Neural cell (in vitro differentiated cells): ENCODE data around the gene SGSM1. TPM values are rescaled to one million over a fixed set of nuclear protein-coding genes. Genes with fewer than 3 reads are reported as not detected.

ENCODE experiments used
- H2AFZ ChIP-seq: fragments of 200-600, 300-800 bp; sonication (generic), shearing (Covaris generic); 2 replicates; pipeline ENCODE4 v1.6.0; 2014; ENCODE audit warnings: low read depth, mild to moderate bottlenecking, antibody characterized with exemption, low read length, moderate library complexity
- H3F3A ChIP-seq: fragments of 200-600 bp; shearing (Covaris generic); 2 replicates; pipeline ENCODE4 v1.6.1; 2016; ENCODE audit warnings: mild to moderate bottlenecking, moderate library complexity, mixed read lengths, antibody characterized with exemption, low read length; ENCODE audit not compliant: insufficient read depth, poor library complexity, severe bottlenecking
- H3K27ac ChIP-seq: fragments of 200-600, 300-800 bp; sonication (generic), shearing (Covaris generic); 2 replicates; pipeline ENCODE4 v1.5.1; 2014; ENCODE audit warnings: mild to moderate bottlenecking, low read length, moderate library complexity
- H3K27me3 ChIP-seq: fragments of 300-800, 200-600 bp; sonication (generic), shearing (Covaris generic); 2 replicates; pipeline ENCODE4 v1.6.0; 2014; ENCODE audit warnings: mild to moderate bottlenecking, low read depth, low read length, moderate library complexity; ENCODE audit not compliant: insufficient read depth
- H3K36me3 ChIP-seq: fragments of 300-800, 200-600 bp; sonication (generic), shearing (Covaris generic); 2 replicates; pipeline ENCODE4 v1.5.1; 2014; ENCODE audit warnings: mild to moderate bottlenecking, antibody characterized with exemption, low read length, moderate library complexity; ENCODE audit not compliant: insufficient read depth
- H3K4me2 ChIP-seq: fragments of 300-800, 200-600 bp; sonication (generic), shearing (Covaris generic); 2 replicates; pipeline ENCODE4 v1.6.0; 2014; ENCODE audit warnings: mild to moderate bottlenecking, low read length
- H3K4me3 ChIP-seq: fragments of 300-800, 200-600 bp; sonication (generic), shearing (Covaris generic); 2 replicates; pipeline ENCODE4 v1.5.1; 2014; ENCODE audit warnings: mild to moderate bottlenecking, low read length, moderate library complexity
- H3K79me2 ChIP-seq: fragments of 200-600 bp; shearing (Covaris generic); replicated peaks from 2 replicates; pipeline ENCODE4 v1.6.0; 2014; ENCODE audit warnings: mild to moderate bottlenecking, low read length, moderate library complexity; ENCODE audit not compliant: insufficient read depth
- H3K9ac ChIP-seq: fragments of 300-800, 200-600 bp; sonication (generic), shearing (Covaris generic); 2 replicates; pipeline ENCODE4 v1.6.1; 2016; ENCODE audit warnings: mild to moderate bottlenecking, low read length, mixed read lengths
- H3K9me2 ChIP-seq: fragments of 200-600 bp; shearing (Covaris generic); 2 replicates; pipeline ENCODE4 v1.6.1; 2016; ENCODE audit warnings: mild to moderate bottlenecking, low read length, mixed read lengths; ENCODE audit not compliant: insufficient read depth
- H3K9me3 ChIP-seq: fragments of 200-600, 300-800 bp; sonication (generic), shearing (Covaris generic); 2 replicates; pipeline ENCODE4 v1.6.1; 2016; ENCODE audit warnings: mild to moderate bottlenecking, mixed run types, low read length, moderate library complexity, mixed read lengths
- H4K20me1 ChIP-seq: fragments of 200-600 bp; shearing (Covaris generic); 2 replicates; pipeline ENCODE4 v1.6.1; 2016; ENCODE audit warnings: mild to moderate bottlenecking, mixed run types; ENCODE audit not compliant: insufficient read depth
- EP300 ChIP-seq: fragments of 450-650 bp; conservative IDR thresholded peaks from 2 replicates; pipeline ENCODE4 v1.6.1; 2014; ENCODE audit warnings: antibody characterized with exemption, mild to moderate bottlenecking, moderate library complexity; ENCODE audit not compliant: poor library complexity, severe bottlenecking
- EZH2 ChIP-seq: fragments of 200-600, 300-800 bp; shearing (Covaris generic), sonication (generic); IDR thresholded peaks from 2 replicates; pipeline ENCODE4 v1.6.1; 2014; ENCODE audit warnings: antibody characterized with exemption, low read length, borderline replicate concordance, mild to moderate bottlenecking; ENCODE audit not compliant: insufficient read depth, poor library complexity, severe bottlenecking
- MXI1 ChIP-seq: fragments of 450-650 bp; conservative IDR thresholded peaks from 2 replicates; pipeline ENCODE4 v1.6.1; 2014; ENCODE audit warnings: antibody characterized with exemption, mild to moderate bottlenecking; ENCODE audit not compliant: poor library complexity, severe bottlenecking
- POLR2AphosphoS5 ChIP-seq: IDR thresholded peaks from 2 replicates; pipeline ENCODE4 v1.6.1; 2012
- RAD21 ChIP-seq: fragments of 450-650 bp; conservative IDR thresholded peaks from 2 replicates; pipeline ENCODE4 v1.6.1; 2014; ENCODE audit warnings: antibody characterized with exemption, mild to moderate bottlenecking, moderate library complexity
- SMC3 ChIP-seq: fragments of 450-650 bp; conservative IDR thresholded peaks from 2 replicates; pipeline ENCODE4 v1.6.1; 2014; ENCODE audit warnings: antibody characterized with exemption, mild to moderate bottlenecking, moderate library complexity; ENCODE audit not compliant: poor library complexity
- TAF1 ChIP-seq: IDR thresholded peaks from 2 replicates; pipeline ENCODE4 v1.6.1; 2012; ENCODE audit warnings: low read depth
- polyA plus RNA-seq: library from polyadenylated mRNA; depleted of rRNA; stranded (reverse); fragments of >200 nt; gene quantifications from 2 replicates; pipeline ENCODE4 v1.2.3, GENCODE V29; 2014
- TF ChIP-seq, protein P1 (sequence below): IDR thresholded peaks from 2 replicates; pipeline ENCODE4 v1.6.1; 2012; ENCODE audit warnings: borderline replicate concordance
- TF ChIP-seq, protein P2 (sequence below): fragments of 450-650 bp; IDR thresholded peaks from 2 replicates; pipeline ENCODE4 v1.5.1; 2014; ENCODE audit warnings: antibody characterized with exemption, mild to moderate bottlenecking, moderate library complexity; ENCODE audit not compliant: poor library complexity, severe bottlenecking

Gene SGSM1
- polyA plus RNA-seq, 1 donor from 2014 or later: 7.5 TPM

DNA sequence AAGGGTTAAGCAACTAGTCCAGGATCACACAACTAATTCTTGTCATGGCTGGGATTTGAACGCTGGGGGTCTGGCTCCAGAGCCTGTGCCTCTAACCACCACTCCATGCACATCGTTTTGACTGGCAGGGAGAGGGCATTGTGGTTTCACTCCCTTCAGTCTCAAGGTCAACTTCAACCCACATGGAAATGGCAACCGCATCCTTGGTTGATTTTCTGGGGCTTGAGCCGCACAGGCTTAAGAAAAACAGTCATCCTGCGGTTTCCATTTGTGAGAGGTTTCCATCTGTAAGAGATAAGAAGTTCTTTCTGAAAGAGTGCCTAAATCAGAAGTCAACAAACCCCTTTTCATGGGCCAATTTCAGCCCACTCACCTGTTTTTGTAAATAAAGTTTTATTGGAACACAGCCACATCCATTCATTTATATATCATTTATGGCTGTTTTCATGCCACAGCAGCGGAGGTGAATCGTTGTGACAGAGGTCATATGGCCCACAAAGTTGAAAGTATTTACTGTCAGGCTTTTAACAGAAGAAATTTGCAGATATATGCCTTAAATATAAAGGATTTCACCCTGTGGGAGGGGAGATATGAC lies 65.7 kb downstream of the SGSM1 start:
- no peak for TF ChIP-seq POLR2AphosphoS5
- TF ChIP-seq EZH2: no peak
- TF ChIP-seq, protein P1, sequence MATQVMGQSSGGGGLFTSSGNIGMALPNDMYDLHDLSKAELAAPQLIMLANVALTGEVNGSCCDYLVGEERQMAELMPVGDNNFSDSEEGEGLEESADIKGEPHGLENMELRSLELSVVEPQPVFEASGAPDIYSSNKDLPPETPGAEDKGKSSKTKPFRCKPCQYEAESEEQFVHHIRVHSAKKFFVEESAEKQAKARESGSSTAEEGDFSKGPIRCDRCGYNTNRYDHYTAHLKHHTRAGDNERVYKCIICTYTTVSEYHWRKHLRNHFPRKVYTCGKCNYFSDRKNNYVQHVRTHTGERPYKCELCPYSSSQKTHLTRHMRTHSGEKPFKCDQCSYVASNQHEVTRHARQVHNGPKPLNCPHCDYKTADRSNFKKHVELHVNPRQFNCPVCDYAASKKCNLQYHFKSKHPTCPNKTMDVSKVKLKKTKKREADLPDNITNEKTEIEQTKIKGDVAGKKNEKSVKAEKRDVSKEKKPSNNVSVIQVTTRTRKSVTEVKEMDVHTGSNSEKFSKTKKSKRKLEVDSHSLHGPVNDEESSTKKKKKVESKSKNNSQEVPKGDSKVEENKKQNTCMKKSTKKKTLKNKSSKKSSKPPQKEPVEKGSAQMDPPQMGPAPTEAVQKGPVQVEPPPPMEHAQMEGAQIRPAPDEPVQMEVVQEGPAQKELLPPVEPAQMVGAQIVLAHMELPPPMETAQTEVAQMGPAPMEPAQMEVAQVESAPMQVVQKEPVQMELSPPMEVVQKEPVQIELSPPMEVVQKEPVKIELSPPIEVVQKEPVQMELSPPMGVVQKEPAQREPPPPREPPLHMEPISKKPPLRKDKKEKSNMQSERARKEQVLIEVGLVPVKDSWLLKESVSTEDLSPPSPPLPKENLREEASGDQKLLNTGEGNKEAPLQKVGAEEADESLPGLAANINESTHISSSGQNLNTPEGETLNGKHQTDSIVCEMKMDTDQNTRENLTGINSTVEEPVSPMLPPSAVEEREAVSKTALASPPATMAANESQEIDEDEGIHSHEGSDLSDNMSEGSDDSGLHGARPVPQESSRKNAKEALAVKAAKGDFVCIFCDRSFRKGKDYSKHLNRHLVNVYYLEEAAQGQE: no peak
- TF ChIP-seq, protein P2, sequence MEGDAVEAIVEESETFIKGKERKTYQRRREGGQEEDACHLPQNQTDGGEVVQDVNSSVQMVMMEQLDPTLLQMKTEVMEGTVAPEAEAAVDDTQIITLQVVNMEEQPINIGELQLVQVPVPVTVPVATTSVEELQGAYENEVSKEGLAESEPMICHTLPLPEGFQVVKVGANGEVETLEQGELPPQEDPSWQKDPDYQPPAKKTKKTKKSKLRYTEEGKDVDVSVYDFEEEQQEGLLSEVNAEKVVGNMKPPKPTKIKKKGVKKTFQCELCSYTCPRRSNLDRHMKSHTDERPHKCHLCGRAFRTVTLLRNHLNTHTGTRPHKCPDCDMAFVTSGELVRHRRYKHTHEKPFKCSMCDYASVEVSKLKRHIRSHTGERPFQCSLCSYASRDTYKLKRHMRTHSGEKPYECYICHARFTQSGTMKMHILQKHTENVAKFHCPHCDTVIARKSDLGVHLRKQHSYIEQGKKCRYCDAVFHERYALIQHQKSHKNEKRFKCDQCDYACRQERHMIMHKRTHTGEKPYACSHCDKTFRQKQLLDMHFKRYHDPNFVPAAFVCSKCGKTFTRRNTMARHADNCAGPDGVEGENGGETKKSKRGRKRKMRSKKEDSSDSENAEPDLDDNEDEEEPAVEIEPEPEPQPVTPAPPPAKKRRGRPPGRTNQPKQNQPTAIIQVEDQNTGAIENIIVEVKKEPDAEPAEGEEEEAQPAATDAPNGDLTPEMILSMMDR: no peak
- no peak for TF ChIP-seq TAF1
- no peak for TF ChIP-seq SMC3
- TF ChIP-seq MXI1: no peak
- TF ChIP-seq EP300: no peak
- no peak for TF ChIP-seq RAD21
- no peaks in the 10 kb centered on the region for H3K36me3 ChIP-seq
- H3K9me3 ChIP-seq: no peaks in the 10 kb centered on the region
- H4K20me1 ChIP-seq: no peaks in the 10 kb centered on the region
- no peak overlapping the region for H3K27ac ChIP-seq
- H3K79me2 ChIP-seq: no peaks in the 10 kb centered on the region
- no peak overlapping the region for H2AFZ ChIP-seq
- H3K27me3 ChIP-seq: no peaks in the 10 kb centered on the region
- H3K4me3 ChIP-seq: no peak overlapping the region
- H3F3A ChIP-seq: no peaks in the 10 kb centered on the region
- H3K9me2 ChIP-seq: no peaks in the 10 kb centered on the region
- H3K4me2 ChIP-seq: no peak overlapping the region
- no peak overlapping the region for H3K9ac ChIP-seq

DNA sequence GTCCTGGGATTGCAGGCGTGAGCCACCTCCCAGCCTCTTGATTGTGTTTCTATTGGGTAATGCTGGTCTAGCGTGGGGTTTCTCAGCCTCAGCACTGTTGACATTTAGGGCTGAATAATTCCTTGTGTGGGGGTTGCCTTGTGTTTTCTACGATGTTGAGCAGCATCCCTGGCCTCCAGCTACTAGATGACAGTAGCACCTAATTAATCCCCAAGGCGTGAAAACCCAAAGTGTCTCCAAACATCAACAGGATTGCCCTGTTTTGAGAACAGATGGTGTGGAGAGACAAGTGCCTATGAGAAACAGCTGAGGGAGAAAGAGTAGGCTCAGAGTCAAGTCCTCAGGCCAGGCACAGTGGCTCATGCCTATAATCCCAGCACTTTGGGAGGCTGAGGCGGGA lies 67.2 kb downstream of the SGSM1 start:
- TF ChIP-seq SMC3: no peak
- no peak for TF ChIP-seq EZH2
- TF ChIP-seq, protein P1: no peak
- TF ChIP-seq EP300: no peak
- no peak for TF ChIP-seq RAD21
- TF ChIP-seq, protein P2: no peak
- TF ChIP-seq TAF1: no peak
- no peak for TF ChIP-seq POLR2AphosphoS5
- TF ChIP-seq MXI1: no peak
- Histone ChIP-seq H3K27ac (no peak overlapping the region), H2AFZ (no peak overlapping the region), H3F3A (no peaks in the 10 kb centered on the region), H3K9me3 (no peaks in the 10 kb centered on the region), H3K79me2 (no peaks in the 10 kb centered on the region), H3K4me2 (no peak overlapping the region), H3K4me3 (no peak overlapping the region), H3K9ac (no peak overlapping the region), H3K9me2 (no peaks in the 10 kb centered on the region), H3K27me3 (no peaks in the 10 kb centered on the region), H4K20me1 (no peaks in the 10 kb centered on the region), H3K36me3 (peaks cover 5% of the 10 kb centered on the region)
